Right lobe of liver (tissue), 6 donors: ENCODE measurements around the gene TP53I11. TPM values are rescaled to one million over a fixed set of nuclear protein-coding genes. Genes with fewer than 3 reads are reported as not detected.
A peak's percentile ranks its signal among the peaks of the same experiment; 100 is the strongest.

Source experiments
- ATAC-seq, 4 donors: fragments of 200-7000 bp; cut with Tn5 transposase; one replicate each; pipeline ENCODE4 v1.9.1; 2020; ENCODE audit warnings: mild to moderate bottlenecking in 4 of 4, moderate library complexity in 4 of 4
- DNase-seq, 3 donors: peaks; one replicate each; pipeline ENCODE4 v3.0.0-alpha.2; 2020
- H3K27ac ChIP-seq, 3 donors: fragments of 200-600 bp; one replicate each; pipeline ENCODE4 v1.8.0; 2022
- H3K27me3 ChIP-seq, 2 donors: fragments of 200-600 bp; one replicate each; pipeline ENCODE4 v1.8.0; 2022
- H3K36me3 ChIP-seq, 4 donors: fragments of 200-600 bp; sonication (generic) in 1 of 4; one replicate each; pipeline versions ENCODE4 v1.5.1 to v1.8.0; 2017 to 2022; ENCODE audit warnings: control low read depth in 1 of 4
- H3K4me1 ChIP-seq, 4 donors: fragments of 200-600 bp; sonication (generic) in 1 of 4; one replicate each; pipeline versions ENCODE4 v1.5.1 to v1.8.0; 2017 to 2022; ENCODE audit warnings: control low read depth in 1 of 4
- H3K4me3 ChIP-seq, 3 donors: fragments of 200-600 bp; one replicate each; pipeline ENCODE4 v1.8.0; 2022
- H3K9me3 ChIP-seq, 4 donors: fragments of 200-600 bp; sonication (generic) in 1 of 4; one replicate each; pipeline versions ENCODE4 v1.5.1 to v1.8.0; 2017 to 2022; ENCODE audit warnings: control low read depth in 1 of 4
- POLR2A ChIP-seq: fragments of 450-650 bp; IDR thresholded peaks from one replicate; pipeline ENCODE4 v1.6.1; 2017; ENCODE audit warnings: antibody characterized with exemption, mild to moderate bottlenecking
- WGBS: methylation state at CpG from one replicate; pipeline ENCODE4 v1.1.6; 2018; ENCODE audit warnings: low coverage, low lambda C conversion rate; ENCODE audit not compliant: insufficient coverage; ENCODE audit errors: missing lambda C conversion rate; 5-methylcytosine and 5-hydroxymethylcytosine counted together
- intact Hi-C, 2 donors: fragments of 100-400 bp; cut with DNase I; formaldehyde crosslinking; loops; one replicate each; pipeline versions ENCODE4 v1.11.2 to v1.14.1; 2022
- total RNA-seq, 6 experiments: library from RNA; depleted of rRNA in 2 of 6; stranded (reverse); fragments of >200 nt in 2 of 6; fragmentation: NEBNext Ultra II Directional in 3 of 6; extraction: Animal tissue kit (Norgen Biotek cat#: 25700) in 3 of 6; gene quantifications; one replicate each; pipeline versions ENCODE4 v1.1.0 to v1.2.4, GENCODE V29; 2016 to 2023
- TF ChIP-seq, protein P1 (sequence below), 4 donors: fragments of 200-600 bp in 3 of 4; fragments of 450-650 bp in 1 of 4; IDR thresholded peaks; one replicate each; pipeline versions ENCODE4 v1.5.1 to v1.8.0; 2016 to 2022; ENCODE audit warnings: antibody characterized with exemption in 4 of 4, mild to moderate bottlenecking in 2 of 4
- donor health status: DM: no; HTN: yes; CAD: no.
- donor health status: DM: no; HTN: no; CAD: no.
- donor health status: DM: no; HTN: no; CAD: no.
- donor health status: DM: no; HTN: yes; CAD: no.
- donor health status: DM: no; HTN: yes; CAD: no.

TP53I11 gene
- total RNA-seq, 6 experiments from 2014 or later = 5.7 to 22.1 (median 12.2) TPM

- DNase-seq (no peak), ATAC-seq (no peak)
- no peak overlapping the region for H3K27ac ChIP-seq
- peaks cover 0 to 6% (median 0%) of the 10 kb centered on the region in 4 donors for H3K4me1 ChIP-seq
- no peaks in the 10 kb centered on the region for H3K9me3 ChIP-seq
- H3K4me3 ChIP-seq = no peak overlapping the region
- WGBS = 100% methylated on average over 1 of the region's 3 CpGs
- intact Hi-C loops = no loop called here
- H3K27me3 ChIP-seq = peaks cover 0 to 13% of the 10 kb centered on the region in 2 donors
- TF ChIP-seq, protein P1, sequence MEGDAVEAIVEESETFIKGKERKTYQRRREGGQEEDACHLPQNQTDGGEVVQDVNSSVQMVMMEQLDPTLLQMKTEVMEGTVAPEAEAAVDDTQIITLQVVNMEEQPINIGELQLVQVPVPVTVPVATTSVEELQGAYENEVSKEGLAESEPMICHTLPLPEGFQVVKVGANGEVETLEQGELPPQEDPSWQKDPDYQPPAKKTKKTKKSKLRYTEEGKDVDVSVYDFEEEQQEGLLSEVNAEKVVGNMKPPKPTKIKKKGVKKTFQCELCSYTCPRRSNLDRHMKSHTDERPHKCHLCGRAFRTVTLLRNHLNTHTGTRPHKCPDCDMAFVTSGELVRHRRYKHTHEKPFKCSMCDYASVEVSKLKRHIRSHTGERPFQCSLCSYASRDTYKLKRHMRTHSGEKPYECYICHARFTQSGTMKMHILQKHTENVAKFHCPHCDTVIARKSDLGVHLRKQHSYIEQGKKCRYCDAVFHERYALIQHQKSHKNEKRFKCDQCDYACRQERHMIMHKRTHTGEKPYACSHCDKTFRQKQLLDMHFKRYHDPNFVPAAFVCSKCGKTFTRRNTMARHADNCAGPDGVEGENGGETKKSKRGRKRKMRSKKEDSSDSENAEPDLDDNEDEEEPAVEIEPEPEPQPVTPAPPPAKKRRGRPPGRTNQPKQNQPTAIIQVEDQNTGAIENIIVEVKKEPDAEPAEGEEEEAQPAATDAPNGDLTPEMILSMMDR (IDR thresholded peaks at IDR 0.05) = no peak
- no peak for TF ChIP-seq POLR2A
- no peaks in the 10 kb centered on the region for H3K36me3 ChIP-seq
Observed at GRCh38 chr11:44948155-44948554, 2.5 kb downstream of the TP53I11 start.

- Histone ChIP-seq H3K27ac (peak overlapping the region in 1 of 3 donors; percentile 33), H3K27me3 (peaks cover 0 to 13% of the 10 kb centered on the region in 2 donors), H3K9me3 (no peaks in the 10 kb centered on the region), H3K36me3 (no peaks in the 10 kb centered on the region), H3K4me3 (no peak overlapping the region), H3K4me1 (peaks cover 0 to 6% (median 0%) of the 10 kb centered on the region in 4 donors)
- ATAC-seq = peak in 2 of 4 donors; percentile 2 to 10
- peak in 1 of 3 donors; percentile 45 for DNase-seq
- 32% methylated on average over 4 of the region's 9 CpGs for WGBS
- intact Hi-C loops = no loop called here
- no peak for TF ChIP-seq POLR2A
- TF ChIP-seq, protein P1 (IDR thresholded peaks at IDR 0.05) = no peak
Observed at GRCh38 chr11:44947114-44947513, 3.6 kb downstream of the TP53I11 start.

DNA sequence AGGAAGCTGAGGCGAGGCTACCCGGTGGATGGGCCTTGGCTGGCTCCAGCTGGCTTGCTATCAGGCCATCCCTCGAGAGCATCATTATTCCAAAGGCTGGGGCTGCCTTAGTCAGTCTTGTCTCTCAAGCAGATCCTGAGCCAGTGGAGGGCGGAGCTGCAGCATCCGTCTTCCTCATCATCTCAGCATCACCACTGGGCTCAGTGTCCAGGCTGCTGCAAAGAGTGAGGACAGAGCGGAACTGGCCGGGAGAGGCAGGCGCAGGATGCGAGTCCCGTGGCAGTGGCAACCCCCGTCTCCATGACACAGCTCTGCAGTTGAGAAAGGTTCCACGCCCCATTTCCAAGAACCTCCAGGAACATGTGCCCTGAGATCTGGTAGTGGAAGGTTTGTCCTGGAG is 4.4 kb downstream of the TP53I11 start:
- H3K36me3 ChIP-seq = no peaks in the 10 kb centered on the region
- TF ChIP-seq, protein P1 (IDR thresholded peaks at IDR 0.05) = no peak
- TF ChIP-seq POLR2A = no peak
- 38% methylated on average over 4 of the region's 12 CpGs for WGBS
- no peaks in the 10 kb centered on the region for H3K9me3 ChIP-seq
- DNase-seq (no peak), ATAC-seq (peak in 2 of 4 donors; percentile 6 to 8)
- intact Hi-C loops = no loop called here
- peaks cover 0 to 6% (median 0%) of the 10 kb centered on the region in 4 donors for H3K4me1 ChIP-seq
- H3K27ac ChIP-seq = peak overlapping the region in 1 of 3 donors; percentile 33
- peaks cover 0 to 13% of the 10 kb centered on the region in 2 donors for H3K27me3 ChIP-seq
- no peak overlapping the region for H3K4me3 ChIP-seq

DNA sequence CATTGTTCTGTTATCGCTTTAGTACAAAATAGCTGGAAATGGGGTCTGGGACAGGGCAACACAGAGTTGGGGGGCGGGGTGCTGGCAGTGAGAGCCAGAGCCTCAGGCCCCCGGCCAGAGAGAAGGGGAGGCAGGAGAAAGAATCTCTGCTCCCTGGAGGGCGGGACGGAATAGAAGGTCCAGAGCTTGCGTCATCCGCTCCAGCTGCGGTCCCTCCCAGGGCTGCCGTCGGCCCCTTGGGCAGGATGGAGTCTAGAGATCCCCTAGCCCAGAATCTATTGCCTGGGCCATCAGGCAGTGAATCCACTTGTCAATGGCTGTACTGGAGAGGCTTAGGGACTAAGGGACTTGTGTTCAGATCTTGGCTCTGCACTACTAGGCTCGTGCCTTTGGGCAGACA is 5.0 kb downstream of the TP53I11 start:
- TF ChIP-seq POLR2A = no peak
- TF ChIP-seq, protein P1 (IDR thresholded peaks at IDR 0.05) = no peak
- peak; percentile 17 to 47 (median 34) for ATAC-seq
- 60% methylated on average over 1 of the region's 11 CpGs for WGBS
- peak in 1 of 3 donors; percentile 60 for DNase-seq
- Histone ChIP-seq H3K36me3 (no peaks in the 10 kb centered on the region), H3K27ac (no peak overlapping the region), H3K4me3 (no peak overlapping the region), H3K9me3 (no peaks in the 10 kb centered on the region), H3K4me1 (peaks cover 0 to 6% (median 0%) of the 10 kb centered on the region in 4 donors), H3K27me3 (peaks cover 0 to 13% of the 10 kb centered on the region in 2 donors)
- intact Hi-C loops = no loop called here

- TF ChIP-seq, protein P1 (IDR thresholded peaks at IDR 0.05) = no peak
- Histone ChIP-seq H3K4me1 (no peaks in the 10 kb centered on the region), H3K9me3 (no peaks in the 10 kb centered on the region), H3K36me3 (no peaks in the 10 kb centered on the region), H3K4me3 (no peak overlapping the region), H3K27me3 (peaks cover 0 to 6% of the 10 kb centered on the region in 2 donors), H3K27ac (no peak overlapping the region)
- 42% methylated on average over 3 of the region's 3 CpGs for WGBS
- no peak for DNase-seq
- intact Hi-C loops = no loop called here
- no peak for ATAC-seq
Observed at GRCh38 chr11:44944853-44945235, 5.8 kb downstream of the TP53I11 start.
